ENCODE data around the gene SH3D21. TPM values are rescaled to one million over a fixed set of nuclear protein-coding genes. Genes with fewer than 3 reads are reported as not detected.

The SH3D21 gene
- 0.06 TPM in 1 of 2 replicates, not detected in the other for total RNA-seq (2014; rRNA removed; shearing (Covaris generic))

DNA sequence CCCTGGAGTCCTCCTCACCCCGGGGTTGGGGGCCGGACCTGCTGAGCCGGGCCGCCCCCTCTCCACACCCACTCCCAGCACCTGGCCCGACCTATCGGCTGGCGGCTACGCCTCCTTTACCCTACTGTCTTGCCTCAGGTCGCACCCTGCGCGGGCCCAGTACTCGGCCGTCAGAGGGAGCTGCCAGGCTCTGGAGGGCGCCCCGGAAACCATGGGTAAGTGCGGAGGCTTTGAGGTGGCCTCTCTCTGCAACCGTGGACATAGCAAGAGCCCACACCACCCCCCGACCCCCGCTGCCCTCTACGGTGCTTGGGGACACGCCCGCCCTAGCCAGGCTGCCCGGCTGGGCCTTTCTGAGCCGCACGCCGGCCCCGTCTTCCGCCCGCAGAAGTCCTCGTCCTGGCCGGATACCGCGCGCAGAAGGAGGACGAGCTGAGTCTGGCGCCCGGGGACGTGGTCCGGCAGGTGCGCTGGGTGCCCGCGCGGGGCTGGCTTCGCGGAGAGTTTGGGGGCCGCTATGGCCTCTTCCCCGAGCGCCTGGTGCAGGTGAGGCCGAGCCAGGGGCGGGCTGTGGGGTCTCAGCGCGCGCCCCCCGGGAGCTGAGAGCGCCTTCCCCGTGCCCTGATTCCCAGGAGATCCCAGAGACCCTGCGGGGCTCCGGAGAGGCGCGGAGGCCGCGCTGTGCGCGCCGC, at the start of gene SH3D21:
Gene SH3D21 (plus strand): TSS at position 159 of the 692 bp plus-strand sequence. CDS start 53 bp downstream, at position 212.
- DNase-seq (ENCODE audit: low spot score), result no peak

DNA sequence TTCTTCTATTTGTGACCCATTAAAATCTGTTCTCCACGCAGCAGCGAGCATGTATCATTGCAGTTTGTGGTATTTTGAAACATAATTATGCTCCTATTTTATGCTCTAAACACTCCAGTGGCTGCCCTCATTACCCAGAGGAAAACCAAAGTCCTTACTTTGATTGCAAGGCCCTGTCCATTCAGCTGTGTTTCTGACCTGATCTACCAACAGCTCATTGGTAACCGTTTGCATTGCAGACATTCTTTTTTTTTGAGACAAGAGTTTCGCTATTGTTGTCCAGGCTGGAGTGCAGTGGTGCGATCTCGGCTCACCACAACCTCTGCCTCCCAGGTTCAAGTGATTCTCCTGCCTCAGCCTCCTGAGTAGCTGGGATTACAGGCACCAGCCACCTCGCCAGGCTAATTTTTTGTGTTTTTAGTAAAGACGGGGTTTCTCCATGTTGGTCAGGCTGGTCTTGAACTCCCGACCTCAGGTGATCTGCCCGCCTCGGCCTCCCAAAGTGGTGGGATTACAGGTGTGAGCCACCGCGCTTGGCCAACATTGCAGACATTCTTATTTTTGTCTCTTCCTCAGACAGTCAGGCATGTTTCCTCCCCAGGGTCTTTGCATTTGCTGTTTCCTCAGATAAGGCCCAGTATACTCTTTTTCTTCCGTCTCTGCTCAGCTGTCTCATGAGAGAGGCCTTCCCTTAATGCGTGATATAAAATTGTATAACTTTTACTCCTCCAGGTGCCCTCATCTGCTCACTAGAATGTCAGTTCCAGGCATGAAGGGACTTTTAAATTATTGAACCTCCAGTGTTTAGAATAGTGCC, 49.4 kb upstream of the SH3D21 start:
- DNase-seq (ENCODE audit: low spot score), result no peak

DNA sequence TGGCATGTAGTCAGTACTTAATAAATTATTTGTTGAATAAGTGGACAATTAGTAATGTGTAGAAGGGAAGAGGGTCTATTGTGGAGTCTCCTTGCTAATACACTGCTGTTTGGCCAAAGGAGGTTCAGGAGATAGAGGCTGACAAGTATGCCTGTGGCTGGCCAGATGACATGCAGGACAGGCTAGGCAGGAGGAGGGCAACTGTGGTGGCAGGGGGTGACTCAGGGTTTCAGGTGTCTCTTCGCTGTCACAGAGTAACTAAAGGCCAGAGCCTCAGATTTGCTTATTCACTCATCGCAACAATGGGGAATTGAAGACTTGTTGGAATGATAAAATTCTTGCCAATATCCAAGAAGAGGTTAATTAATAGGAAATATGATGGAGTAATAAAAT, 48.8 kb upstream of the SH3D21 start:
- no peak for DNase-seq (ENCODE audit: low spot score)

DNA sequence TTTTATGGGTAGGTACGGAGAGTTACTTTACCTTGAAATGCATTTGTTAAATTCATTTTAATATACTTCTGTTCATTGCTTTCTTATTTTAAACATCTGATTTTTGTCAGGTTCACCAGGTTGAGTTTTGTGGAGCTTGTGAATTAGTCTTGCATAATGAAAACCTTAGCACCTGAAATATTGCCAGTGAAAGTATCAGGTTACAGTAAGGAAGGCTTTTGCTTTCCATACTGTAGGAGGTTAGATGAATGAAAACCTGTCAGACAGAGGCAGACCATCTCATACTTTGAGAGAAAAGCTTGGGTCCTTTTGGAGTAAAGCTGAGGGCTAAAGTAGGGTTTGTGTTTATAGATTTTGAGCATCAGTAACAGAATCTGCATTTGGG, 47.2 kb upstream of the SH3D21 start:
- DNase-seq (ENCODE audit: low spot score), result no peak

DNA sequence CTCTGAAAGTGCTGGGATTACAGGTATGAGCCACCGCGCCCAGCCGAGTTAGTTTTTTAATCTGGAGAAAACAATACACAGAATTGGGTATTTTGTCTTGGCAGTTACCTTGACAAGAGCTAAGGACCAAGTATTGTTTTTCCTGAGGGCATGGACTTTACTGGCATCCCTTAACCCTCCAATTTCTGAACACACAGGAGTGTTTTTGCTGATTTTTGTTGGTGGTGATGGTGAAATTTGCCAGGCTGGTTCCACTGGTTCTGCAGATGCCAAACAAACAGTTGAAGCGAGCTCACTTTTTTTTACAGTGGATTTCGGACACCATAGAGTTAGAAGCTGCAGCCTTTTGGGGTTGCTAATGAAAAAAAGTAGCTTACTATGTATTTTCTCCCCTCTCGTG, 37.2 kb upstream of the SH3D21 start:
- no peak for DNase-seq (ENCODE audit: low spot score)

DNA sequence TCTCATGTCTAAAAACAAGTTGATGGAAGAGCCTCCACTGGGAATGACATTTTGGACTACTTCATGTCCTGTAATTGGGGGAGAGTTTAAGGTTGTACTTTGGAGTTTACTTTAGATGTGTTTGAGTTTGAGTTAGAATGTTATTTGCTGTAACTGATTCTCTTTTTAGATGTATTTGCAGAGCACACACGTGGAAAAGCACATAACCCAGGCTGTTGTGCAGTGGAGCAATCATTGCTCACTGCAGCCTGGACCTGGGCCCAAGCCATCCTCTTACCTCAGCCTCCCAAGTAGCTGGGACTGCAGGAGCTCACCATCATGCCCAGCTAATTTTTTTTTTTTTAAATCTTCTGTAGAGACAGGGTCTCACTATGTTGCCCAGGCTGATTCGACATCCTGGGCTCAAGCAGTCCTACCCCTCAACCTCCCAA, 36.7 kb upstream of the SH3D21 start:
- DNase-seq (ENCODE audit: low spot score), result no peak

DNA sequence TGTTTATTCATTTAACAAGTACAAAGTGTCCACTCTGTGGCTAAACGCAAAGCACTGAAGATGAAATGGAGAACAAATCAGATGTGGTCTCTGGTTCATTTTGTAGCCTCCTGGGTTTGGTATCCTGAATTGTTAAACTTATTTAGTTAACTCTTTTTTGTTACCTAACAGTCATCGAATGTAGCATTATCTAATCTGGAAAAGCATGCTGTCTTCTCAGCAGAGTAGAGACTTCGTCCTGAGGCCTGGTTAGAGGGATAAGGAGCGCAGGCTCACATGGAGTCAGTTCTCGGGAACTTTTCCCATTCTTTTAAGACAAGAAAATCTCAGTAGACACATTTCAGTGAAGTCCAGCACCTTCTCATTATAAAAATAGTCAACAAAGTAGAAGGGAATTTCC, 33.1 kb upstream of the SH3D21 start:
- no peak for DNase-seq (ENCODE audit: low spot score)

DNA sequence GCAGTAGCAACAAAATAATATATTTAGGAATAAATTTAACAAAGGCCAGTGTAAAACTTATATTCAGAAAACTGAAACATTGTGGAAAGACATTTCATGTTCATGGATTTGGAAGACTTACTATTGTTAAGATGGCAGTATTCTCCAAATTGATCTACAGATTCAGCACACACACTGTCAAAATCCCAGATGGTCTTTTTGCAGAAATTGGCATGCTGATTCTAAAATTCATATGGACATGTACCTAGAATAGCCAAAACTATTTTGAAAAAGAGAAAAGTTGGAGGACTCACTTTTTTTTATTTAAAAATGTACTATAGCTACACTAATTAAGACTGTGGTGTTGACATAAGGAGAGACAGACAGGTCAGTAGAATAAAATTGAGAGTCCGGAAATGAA, 32.0 kb upstream of the SH3D21 start:
- no peak for DNase-seq (ENCODE audit: low spot score)

DNA sequence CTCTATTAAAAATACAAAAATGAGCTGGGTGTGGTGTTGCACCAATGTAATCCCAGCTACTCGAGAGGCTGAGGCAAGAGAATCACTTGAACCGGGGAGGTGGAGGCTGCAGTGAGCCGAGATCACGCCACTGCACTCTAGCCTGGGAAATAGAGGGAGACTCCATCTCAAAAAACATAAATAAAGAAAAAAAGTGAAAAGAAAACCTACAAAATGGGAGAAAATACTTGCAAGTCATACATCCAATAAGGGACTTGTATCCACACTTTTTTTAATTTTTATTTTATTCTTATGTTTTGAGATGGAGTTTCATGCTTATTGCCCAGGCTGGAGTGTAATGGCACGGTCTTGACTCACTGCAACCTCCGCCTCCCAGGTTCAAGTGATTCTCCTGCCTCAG, 29.5 kb upstream of the SH3D21 start:
- DNase-seq (ENCODE audit: low spot score), result no peak

DNA sequence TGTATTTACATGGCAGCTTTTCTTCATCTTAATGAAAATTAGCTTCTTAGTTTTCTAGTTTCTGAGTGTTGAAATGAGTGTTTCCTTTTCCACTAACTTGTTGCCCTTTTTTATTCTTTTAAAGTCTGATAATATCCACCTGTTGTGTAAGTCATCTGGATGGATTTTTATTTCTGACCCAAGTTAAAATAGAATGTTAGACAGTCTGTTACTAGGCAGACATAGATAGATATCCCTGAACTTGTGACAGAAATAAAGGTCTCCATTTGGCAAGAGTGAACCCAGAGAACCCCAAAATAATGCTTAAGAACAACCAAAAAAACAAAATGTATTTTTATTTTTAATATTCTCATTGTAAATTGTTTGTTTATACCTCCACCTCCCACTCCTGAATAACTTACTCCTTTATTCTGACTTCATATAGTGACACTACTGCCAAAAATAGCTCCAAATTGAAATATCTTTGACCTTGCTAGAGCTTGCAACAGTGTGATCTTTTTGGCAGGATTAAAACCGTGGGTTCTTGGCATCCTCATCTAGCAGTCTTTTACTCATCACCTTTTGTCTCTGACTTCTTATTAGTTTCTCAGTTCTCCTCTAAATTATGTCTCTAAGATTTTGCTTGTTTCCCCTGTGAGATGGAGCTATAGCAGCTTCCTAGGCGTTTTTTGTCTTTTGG, 26.9 kb upstream of the SH3D21 start:
- DNase-seq (ENCODE audit: low spot score), result no peak

DNA sequence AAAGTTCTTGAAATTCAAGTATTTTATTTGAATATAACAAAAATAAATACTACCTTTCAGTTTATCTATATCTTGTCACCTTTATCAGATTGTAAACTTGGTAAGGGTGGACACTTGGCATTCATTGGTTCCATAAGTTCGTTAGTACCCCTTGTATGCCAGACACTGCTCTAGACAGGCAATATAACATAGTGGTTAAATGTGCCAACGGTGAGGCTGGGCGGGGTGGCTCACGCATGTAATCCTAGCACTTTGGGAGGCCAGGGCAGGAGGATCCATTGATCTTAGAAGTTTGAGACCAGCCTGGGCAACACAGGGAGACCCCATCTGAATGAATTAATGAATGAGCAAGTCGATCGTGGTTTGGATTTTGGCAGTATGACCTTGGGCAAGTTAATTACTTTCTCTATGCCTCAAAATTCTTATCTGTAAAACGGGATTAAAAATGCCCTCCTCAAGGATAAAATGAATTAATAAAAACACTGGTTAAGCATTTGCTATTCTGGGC, 26.3 kb upstream of the SH3D21 start:
- DNase-seq (ENCODE audit: low spot score), result no peak

DNA sequence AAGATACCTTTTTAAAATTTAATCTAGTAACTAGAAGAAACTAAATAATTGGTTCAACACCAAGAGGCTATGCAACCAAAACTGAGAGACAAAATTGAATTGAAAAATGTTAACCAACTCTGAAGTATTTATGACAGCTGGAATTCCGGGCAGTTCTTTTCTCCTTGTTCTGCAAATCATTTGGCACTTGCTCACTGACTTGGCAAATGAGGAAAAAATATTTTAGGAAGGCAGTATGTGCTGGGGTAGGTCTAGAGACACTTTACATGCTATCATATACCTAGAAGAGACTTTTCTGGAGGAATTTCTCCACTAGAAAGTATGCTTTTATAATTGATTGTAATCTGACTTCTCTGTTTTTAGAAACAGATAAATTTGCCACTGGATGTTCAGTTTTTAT, 22.1 kb upstream of the SH3D21 start:
- no peak for DNase-seq (ENCODE audit: low spot score)

DNA sequence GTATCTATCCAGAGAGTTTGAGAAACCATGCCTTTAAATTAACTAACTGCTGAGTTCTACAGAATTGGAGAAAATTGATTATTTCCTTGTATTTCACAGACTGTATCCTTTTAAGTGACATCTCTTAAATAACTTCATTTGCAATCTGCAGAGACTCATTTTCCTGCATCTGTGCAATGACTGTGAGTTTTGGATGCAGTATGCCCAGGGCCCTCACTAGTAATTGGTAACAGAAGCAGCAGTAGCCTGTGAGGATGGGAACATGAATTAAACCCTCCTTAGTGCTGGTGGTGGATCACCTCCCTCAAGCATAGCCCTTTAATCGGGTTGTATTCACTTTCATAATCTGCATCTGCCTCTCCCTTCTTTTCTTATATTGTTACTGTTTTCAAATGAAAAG, 21.7 kb upstream of the SH3D21 start:
- no peak for DNase-seq (ENCODE audit: low spot score)

DNA sequence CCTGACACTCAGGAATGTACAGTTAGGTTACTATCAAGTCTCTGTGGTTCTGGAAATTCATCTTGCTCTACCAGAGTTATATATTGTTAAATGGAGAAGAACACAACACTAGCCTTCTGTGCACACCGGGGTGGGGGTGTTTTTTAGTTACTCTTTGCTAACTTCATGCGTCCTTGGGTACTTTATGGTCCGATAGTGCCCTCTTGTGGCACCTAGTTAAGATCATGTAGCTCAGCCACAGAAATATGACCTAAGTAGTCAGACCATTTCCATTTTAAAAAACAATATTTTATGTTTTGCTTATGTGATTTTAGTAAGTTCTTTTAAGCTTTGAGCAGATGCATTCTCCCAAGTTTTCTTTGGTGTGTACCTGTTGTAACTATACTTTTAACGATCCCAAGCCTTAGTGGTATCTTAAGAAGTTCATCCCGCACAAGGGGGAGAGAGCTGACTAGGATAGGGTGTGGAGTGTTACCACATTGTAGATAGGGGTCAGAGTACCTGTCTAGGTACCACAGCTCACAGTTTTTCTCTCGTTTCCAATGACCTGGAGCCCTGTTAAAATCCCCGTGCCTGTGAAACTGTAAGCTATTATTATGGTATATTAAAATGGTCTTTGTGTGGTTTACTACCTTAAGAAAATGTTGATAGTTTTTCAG, 20.6 kb upstream of the SH3D21 start:
- peak; percentile 75 for DNase-seq (ENCODE audit: low spot score)

DNA sequence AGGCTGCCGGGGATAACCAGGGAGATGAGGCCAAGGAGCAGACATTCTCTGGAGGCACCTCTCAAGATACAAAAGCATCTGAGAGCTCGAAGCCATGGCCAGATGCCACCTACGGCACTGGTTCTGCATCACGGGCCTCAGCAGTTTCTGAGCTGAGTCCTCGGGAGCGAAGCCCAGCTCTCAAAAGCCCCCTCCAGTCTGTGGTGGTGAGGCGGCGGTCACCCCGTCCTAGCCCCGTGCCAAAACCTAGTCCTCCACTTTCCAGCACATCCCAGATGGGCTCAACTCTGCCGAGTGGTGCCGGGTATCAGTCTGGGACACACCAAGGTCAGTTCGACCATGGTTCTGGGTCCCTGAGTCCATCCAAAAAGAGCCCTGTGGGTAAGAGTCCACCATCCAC, 19.4 kb upstream of the SH3D21 start:
- DNase-seq (ENCODE audit: low spot score), result no peak

DNA sequence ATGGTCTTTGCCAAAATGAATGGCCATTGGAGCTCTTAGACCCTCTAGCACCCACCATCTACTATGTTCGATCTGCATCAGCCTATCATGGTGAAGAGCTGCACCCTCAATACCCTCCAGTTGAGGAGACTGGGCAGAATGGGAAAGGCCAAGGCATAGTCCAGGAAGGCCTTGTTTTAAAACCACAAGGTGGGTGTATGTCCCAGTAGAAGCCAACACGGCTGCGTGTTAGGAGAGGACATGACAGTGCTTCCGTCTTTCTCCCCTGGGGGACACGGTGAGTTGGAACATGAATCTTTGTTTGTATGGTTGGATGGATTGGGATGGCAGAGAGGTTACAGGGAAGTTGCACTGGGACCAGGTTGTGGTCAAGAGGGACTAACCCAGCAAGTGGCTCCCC, 18.6 kb upstream of the SH3D21 start:
- no peak for DNase-seq (ENCODE audit: low spot score)

DNA sequence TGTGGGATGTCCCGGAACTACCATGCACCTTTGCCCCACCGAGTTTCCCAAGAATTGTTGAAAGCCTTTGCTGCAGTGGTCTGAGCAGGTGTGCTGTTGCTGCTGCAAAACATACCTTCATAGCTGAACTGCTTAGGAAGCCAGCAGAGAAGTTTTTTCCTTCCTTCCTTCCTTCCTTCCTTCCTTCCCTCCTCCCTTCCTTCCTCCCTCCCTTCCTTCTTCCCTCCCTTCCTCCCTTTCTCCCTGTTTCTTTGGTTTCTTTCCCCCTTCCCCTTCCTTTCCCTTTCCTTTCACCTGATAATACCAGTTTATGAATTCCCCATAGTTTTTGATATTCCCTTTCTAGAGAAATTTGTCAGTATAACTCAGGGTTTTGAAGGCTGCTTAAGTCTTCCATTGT, 10.8 kb upstream of the SH3D21 start:
- no peak for DNase-seq (ENCODE audit: low spot score)

DNA sequence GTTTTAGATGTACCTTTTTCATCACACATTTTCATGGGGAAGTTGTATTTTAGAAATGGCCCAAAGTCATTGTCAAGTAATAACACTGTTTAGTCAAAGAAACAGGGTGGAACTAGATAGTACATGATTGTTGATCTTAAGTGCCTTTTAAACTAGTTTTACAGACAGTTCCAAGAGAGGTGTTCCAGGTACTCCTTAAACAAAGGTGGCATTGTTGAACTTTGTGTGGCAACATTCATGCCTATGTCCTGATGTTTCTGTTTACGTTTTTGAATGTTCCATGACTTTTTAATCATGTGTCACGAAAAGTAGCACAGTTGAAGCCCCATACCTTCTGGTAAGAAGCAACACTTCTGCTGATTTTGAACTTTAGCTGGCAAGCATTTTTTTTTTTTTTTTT, 9.1 kb upstream of the SH3D21 start:
- DNase-seq (ENCODE audit: low spot score), result no peak

DNA sequence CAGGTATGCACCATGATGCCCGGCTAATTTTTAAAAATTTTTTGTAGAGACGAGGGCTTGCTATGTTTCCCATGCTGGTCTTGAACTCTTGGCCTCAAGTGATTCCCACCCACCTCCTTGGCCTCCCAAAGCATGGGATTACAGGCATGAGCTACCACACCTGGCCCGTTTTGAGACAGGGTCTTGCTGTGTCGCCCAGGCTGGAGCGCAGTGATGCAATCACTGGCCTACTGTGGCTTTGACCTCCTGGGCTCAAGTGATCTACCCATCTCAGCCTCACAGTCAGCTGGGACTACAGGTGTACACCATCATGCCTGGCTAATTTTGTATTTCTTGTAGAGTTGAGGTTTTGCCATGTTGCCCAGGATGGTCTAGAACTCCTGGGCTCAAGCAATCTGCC, 7.5 kb upstream of the SH3D21 start:
- DNase-seq (ENCODE audit: low spot score), result no peak

DNA sequence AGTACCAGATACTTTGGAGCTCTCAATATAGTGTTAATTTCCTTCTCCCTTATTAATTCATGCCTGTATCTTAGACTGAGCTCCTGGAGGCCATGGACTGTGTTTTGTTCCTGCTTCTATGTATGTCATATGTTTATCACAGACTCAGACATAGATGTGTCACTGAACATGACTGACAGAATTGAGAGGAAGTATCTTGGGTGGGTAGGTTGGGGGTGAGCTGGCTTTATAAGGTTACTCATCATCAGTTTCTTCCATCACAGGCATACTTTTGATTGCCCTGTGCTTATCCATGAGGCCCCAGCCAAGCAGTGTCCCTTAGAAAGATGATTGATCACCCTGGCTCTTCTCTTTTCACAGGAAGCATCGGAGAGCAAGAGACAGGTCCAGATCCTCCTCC, 5.6 kb upstream of the SH3D21 start:
- DNase-seq (ENCODE audit: low spot score), result no peak

DNA sequence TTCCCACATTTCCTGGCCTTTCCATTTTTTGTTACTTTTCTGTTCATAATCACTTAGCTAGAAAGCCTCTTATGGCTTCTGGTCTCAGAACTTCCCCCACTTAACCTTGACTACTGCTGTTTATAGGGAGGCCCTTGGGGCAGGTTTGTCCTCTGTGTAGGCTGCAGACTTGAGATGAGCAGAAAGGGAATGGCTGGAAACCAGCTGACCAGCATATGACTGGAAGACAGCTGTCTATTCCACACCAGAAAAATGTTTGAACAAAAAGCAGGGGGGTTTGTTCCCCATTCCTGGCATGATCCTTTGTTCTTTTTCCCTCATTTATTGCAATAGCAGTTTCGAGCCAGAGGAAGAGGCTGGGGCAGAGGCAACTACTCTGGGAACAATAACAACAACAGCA, 4.9 kb upstream of the SH3D21 start:
- no peak for DNase-seq (ENCODE audit: low spot score)

DNA sequence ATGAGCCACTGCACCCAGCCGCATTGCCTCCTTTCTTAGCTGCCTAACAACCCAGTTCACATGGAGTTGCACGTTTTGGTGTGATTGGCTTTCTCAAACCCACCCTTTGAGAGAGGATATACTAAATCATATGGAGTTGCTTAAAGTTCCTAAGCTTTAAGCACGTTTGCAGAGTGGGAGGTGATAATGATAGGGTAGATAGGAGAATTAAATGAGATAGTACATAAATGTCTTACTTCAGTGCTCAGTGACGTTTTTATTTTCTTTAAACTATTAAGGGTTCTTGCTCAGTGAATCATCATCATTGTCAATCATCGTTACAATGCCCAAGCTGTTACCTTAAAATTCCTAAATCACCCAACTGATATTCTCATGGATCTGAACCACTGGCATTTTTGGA, 2.9 kb upstream of the SH3D21 start:
- DNase-seq (ENCODE audit: low spot score), result no peak

Data from H4 (cell line).